Endothelial cell of umbilical vein (primary cell): ENCODE data around the gene RIT2.

ENCODE experiments used
- EZH2 ChIP-seq: IDR thresholded peaks from 2 replicates; pipeline ENCODE4 v1.6.1; 2012; ENCODE audit warnings: borderline replicate concordance, low read depth, mild to moderate bottlenecking, moderate library complexity, low read length, inconsistent platforms; ENCODE audit not compliant: severe bottlenecking
- FOS ChIP-seq: IDR thresholded peaks from 2 replicates; pipeline ENCODE4 v1.6.1; 2011; ENCODE audit warnings: mild to moderate bottlenecking, low read length, moderate library complexity, borderline replicate concordance; ENCODE audit not compliant: insufficient read depth
- MYC ChIP-seq: IDR thresholded peaks from one replicate; pipeline ENCODE4 v1.6.1; 2011; ENCODE audit warnings: mild to moderate bottlenecking, low read depth, low read length
- POLR2A ChIP-seq: IDR thresholded peaks from 2 replicates; pipeline ENCODE4 v1.6.1; 2012; ENCODE audit warnings: low read depth, mild to moderate bottlenecking, control low read depth, low read length
- POLR2AphosphoS5 ChIP-seq: IDR thresholded peaks from 2 replicates; pipeline ENCODE4 v1.6.1; 2012; ENCODE audit warnings: low read depth, mild to moderate bottlenecking, control low read depth, low read length, moderate library complexity; ENCODE audit not compliant: insufficient read depth
- TF ChIP-seq, protein P1 (sequence below), 2 donors: IDR thresholded peaks; 1 replicate in 1 of 2; 2 replicates in 1 of 2; pipeline ENCODE4 v1.5.1; 2011; ENCODE audit warnings: low read length in 2 of 2, mild to moderate bottlenecking in 2 of 2, moderate library complexity in 2 of 2, control low read depth in 1 of 2, inconsistent platforms in 1 of 2, low read depth in 1 of 2; ENCODE audit not compliant: insufficient read depth in 1 of 2; ENCODE audit errors: extremely low read depth in 1 of 2
- TF ChIP-seq, protein P2 (sequence below): IDR thresholded peaks from 2 replicates; pipeline ENCODE4 v1.6.1; 2011; ENCODE audit not compliant: insufficient read depth, insufficient read length

DNA sequence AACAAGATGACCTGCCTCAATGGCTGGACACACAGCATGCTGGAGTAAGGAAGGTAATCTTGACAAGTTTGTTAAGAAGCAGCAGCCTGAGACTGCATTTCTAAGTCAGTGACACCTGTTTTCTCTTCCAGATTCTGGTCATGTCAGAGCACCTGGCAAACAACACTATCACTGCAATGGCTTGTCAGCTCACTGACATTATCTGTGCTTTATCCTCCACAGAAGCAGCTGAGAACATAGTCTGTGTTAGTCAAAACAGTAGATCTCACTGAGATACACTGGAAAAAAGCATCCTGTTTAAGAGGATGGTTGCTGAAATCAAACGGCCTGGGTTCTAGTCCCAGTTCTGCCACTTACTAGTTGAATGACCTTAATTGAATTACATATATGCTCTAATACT lies 355.2 kb downstream of the RIT2 start:
- TF ChIP-seq, protein P1, sequence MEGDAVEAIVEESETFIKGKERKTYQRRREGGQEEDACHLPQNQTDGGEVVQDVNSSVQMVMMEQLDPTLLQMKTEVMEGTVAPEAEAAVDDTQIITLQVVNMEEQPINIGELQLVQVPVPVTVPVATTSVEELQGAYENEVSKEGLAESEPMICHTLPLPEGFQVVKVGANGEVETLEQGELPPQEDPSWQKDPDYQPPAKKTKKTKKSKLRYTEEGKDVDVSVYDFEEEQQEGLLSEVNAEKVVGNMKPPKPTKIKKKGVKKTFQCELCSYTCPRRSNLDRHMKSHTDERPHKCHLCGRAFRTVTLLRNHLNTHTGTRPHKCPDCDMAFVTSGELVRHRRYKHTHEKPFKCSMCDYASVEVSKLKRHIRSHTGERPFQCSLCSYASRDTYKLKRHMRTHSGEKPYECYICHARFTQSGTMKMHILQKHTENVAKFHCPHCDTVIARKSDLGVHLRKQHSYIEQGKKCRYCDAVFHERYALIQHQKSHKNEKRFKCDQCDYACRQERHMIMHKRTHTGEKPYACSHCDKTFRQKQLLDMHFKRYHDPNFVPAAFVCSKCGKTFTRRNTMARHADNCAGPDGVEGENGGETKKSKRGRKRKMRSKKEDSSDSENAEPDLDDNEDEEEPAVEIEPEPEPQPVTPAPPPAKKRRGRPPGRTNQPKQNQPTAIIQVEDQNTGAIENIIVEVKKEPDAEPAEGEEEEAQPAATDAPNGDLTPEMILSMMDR (IDR thresholded peaks at IDR 0.05; ENCODE audit: extremely low read depth in 1 of 2, insufficient read depth in 1 of 2, low read depth in 1 of 2, low read length in 2 of 2) = no peak
- no peak for TF ChIP-seq EZH2
- TF ChIP-seq, protein P2, sequence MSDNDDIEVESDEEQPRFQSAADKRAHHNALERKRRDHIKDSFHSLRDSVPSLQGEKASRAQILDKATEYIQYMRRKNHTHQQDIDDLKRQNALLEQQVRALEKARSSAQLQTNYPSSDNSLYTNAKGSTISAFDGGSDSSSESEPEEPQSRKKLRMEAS = no peak
- no peak for TF ChIP-seq POLR2AphosphoS5
- no peak for TF ChIP-seq POLR2A
- TF ChIP-seq FOS = no peak
- no peak for TF ChIP-seq MYC
